HG03060 (cell line): ENCODE data around the gene INPP5D.
"Not testable (repeated sequence)": the region's sequence is repeated elsewhere in the genome, so short reads cannot be mapped to it uniquely, and the experiment has no call there.

ENCODE experiments used
- ATAC-seq: cut with Tn5 transposase; IDR thresholded peaks from one replicate; pipeline ENCODE4 v1.9.1; 2021; ENCODE audit warnings: low read depth, moderate number of reproducible peaks; ENCODE audit not compliant: unreplicated experiment

INPP5D gene

GRCh38 chr2:233199870-233200269, 139.7 kb downstream of the INPP5D start:
- ATAC-seq, result no peak

DNA sequence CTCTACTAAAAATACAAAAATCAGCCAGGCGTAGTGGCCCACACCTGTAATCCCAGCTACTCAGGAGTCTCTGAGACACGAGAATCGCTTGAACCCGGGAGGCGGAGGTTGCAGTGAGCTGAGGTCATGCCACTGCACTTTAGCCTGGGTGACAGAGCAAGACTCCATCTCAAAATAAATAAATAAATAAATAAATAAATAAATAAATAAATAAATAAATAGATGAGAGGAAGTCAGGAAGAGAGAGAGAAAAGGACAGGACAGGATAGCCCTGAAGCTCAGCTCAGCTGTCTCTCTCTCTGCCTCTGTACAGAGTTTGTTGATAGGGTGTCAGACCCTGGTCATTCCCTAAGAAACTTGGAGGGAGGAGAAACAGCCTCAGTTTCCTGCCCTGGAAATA, 140.6 kb downstream of the INPP5D start:
- not testable (repeated sequence) for ATAC-seq

DNA sequence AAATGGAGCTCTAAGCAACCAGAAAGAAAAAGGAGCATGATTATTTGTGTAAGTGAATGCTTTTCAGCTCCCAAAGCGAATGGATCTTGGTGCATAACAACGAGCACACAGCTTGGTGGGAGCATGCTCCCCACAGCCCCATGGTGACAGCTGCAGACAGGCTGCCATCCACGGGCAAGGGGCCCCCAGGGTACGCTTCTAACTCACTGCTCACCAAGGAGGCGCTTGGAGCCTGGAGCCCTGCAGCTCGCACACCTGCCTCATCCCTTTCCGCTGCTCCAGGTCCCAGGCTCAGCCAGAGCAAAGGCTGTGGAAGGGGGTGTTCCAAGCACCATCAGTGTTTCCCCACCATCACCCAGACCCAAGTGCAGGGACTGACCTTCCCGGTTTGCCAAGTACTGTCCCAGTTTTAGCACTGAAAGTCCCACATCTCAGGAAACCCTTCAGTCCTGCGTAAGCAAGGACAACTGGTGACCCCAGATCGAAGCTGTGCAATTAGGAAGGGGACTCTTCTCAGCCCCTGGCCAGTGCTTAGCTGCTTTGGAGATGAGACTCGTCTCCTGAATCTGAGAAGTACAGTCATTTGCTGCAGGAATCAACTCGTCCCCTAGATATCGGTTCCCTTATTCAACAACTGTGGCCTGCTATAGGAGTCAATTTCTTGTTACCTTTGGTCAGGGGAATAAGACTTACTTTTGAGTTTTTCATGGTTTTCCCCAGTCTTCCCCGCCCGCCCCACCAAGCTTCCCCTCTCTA, 141.3 kb downstream of the INPP5D start:
- no peak for ATAC-seq

GRCh38 chr2:233202531-233202944, 142.4 kb downstream of the INPP5D start:
- ATAC-seq, result no peak

GRCh38 chr2:233203060-233203459, 142.9 kb downstream of the INPP5D start:
- no peak for ATAC-seq

DNA sequence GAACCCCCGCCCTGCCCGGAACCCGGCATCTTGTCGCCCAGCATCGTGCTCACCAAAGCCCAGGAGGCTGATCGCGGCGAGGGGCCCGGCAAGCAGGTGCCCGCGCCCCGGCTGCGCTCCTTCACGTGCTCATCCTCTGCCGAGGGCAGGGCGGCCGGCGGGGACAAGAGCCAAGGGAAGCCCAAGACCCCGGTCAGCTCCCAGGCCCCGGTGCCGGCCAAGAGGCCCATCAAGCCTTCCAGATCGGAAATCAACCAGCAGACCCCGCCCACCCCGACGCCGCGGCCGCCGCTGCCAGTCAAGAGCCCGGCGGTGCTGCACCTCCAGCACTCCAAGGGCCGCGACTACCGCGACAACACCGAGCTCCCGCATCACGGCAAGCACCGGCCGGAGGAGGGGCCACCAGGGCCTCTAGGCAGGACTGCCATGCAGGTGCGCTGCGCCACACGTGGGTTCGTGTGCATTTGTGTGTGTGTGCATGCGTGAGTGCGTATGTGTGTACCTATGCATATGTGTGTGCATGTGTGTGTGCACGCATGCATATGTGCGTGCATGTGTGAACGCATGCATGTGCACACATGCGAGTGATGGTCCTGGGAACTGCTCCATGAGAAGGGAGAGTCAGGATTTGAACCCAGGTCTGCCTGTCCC, 144.3 kb downstream of the INPP5D start:
- ATAC-seq, result no peak

- ATAC-seq, result no peak
Observed at GRCh38 chr2:233208382-233209116, 148.4 kb downstream of the INPP5D start.

- no peak for ATAC-seq
Observed at GRCh38 chr2:233209117-233209532, 149.0 kb downstream of the INPP5D start.

- ATAC-seq, result no peak
Observed at GRCh38 chr2:233209533-233210171, 149.5 kb downstream of the INPP5D start.

DNA sequence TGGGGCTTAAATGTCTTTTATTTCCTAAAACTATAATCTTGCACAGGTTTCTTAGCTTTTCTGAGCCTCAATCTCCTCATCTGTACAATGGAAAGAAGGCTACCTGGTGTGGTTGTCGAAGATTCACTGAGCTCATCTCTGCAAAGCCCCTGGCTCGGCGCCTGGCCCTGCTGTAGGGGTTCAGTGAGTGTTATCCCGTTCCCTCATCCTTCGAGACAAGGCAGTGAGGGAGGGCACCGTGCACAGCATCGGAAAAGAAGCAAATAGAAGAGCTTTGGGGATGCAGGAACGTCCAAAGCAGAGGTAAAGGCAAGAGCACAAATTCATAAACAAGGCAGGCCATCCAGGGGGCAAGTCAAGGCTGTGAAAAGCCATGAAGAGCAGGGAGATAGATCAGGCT, 150.1 kb downstream of the INPP5D start:
- ATAC-seq, result no peak

DNA sequence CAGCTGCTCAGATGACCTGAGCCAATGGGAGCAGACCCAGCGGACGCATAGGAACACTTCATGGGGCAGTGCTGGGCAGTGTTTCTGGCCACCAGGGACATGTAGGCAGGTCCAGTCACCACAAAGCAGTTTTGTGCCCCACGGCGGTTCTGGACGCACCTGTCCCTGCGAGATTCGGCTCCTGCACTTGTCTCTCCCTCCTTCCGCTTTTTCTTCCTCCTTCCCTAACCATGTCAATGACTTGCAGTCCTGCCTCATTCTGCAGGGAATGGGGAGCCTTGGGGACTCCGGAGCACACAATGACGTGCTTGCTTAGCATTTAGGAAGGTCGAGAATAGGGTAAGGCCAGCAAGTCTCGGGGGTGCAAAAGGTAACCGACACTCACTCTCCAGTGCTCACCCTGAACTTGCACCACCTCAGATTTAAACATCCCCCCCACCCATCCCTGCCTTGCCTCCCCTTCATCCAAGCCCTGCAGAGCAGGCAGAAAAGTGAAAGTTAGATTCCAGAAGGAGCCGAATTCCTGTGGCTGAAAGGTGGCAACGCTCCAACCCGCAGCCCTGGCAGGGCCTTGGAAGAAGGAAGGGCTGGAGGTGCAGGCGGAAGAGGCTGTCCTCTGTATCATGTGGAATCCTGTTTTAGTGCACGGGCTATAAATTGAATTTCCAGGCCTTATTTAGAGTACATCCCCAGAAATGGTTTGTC, 150.9 kb downstream of the INPP5D start:
- ATAC-seq, result no peak

DNA sequence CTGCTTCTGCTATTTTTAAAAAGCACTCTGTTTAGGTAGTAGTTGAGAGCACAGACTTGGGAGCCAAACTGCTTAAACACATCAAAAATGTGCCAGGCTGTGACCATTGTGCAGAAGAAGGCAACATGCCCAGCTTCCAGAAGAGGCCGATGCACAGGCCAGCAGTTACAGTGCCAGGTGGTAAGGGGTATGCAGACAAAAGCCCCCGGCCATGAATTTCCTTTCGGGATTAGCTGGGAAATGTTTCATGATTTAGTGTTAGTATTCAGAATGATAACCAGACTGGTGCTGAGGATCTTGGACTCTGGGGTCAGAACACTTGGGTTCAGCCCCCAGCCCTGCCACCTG, 151.4 kb downstream of the INPP5D start:
- ATAC-seq, result no peak

GRCh38 chr2:233213011-233213410, 152.9 kb downstream of the INPP5D start:
- ATAC-seq, result no peak

GRCh38 chr2:233213975-233214374, 153.8 kb downstream of the INPP5D start:
- no peak for ATAC-seq

DNA sequence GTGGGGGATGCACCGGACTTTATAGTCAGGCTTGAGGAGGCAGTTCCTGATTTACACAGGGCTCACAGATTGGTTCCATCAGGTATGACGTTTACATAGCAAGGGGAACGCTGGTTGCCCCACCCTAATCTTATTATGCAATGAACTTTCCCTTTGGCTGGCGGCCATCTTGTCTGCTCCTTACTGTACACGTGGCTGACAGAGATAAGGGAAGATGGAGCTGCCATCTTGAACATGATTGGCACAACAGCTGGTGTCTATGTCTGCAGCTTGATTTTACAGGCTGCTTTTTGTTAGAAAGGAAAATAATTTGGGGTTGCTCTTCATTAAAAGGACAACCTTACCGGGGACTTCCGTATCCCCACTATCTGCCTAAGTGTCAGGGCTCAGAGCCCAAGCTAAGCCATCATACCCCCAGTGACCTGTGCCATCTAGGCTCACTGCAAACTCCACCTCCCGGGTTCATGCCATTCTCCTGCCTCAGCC, 157.8 kb downstream of the INPP5D start:
- ATAC-seq, result no peak

DNA sequence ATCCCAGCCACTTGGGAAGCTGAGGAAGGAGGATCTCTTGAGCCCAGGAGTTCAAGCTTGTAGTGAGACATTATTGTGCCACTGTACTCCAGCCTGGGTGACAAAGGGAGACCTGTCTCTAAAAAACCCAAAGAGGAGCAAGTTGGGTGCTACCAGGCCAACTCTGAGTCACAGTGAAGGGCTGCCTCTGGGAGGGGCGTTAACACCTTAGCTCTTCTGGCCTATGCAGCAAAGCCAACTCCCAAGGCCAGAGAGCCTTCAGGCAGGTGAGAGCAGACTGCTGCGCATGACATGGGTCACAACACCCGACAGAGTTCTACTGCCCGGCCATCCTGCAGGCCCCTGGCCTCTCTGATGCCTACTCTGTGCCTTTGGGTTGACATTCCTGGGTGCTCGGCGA, 158.7 kb downstream of the INPP5D start:
- no peak for ATAC-seq

DNA sequence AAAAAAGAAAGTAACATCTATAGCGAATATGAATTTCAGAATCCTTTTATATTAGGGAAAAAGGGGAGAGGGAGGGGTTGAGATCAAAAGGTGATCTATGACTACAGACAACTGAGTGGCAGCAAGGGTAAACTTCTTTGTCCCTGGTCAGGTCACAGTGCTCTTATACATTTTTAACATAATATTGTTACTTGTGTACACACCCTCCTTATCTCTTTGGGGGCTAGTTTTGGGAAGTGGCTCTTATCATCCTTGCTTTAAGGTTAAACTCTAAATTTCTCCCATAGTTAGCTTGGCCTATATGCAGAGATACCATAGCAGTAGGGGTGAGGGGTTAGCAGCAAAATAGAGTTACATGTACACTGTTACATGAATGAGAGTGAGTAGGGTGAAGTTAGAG, 159.7 kb downstream of the INPP5D start:
- no peak for ATAC-seq

GRCh38 chr2:233221378-233222063, 161.4 kb downstream of the INPP5D start:
- ATAC-seq, result no peak

GRCh38 chr2:233223059-233223894, 163.1 kb downstream of the INPP5D start:
- ATAC-seq, result no peak
